ENCODE data around the gene FEN1.

Gene FEN1

GRCh38 chr11:61784506-61784805, 8.3 kb upstream of the FEN1 start:
- no peak overlapping the region for H3K4me3 Mint-ChIP-seq
- CTCF ChIA-PET: interaction anchor here (0.9 kb wide), 1 partner anchor 13 kb away, joined by 3 read pairs; no protein-coding TSS in a partner anchor
- H3K9me3 Mint-ChIP-seq: no peaks in the 10 kb centered on the region
- H3K4me1 Mint-ChIP-seq: peaks cover 2% of the 10 kb centered on the region
- peaks cover 3% of the 10 kb centered on the region for H3K27me3 Mint-ChIP-seq
- H3K36me3 Mint-ChIP-seq: peaks cover 19% of the 10 kb centered on the region
- DNase-seq: no peak
- H3K27ac Mint-ChIP-seq: no peak overlapping the region

GRCh38 chr11:61785837-61786402, 6.8 kb upstream of the FEN1 start:
- CTCF ChIA-PET: interaction anchor here (4.4 kb wide), 1 partner anchor 38 kb away, joined by 27 read pairs; no protein-coding TSS in a partner anchor
- H3K4me3 Mint-ChIP-seq: no peak overlapping the region
- no peaks in the 10 kb centered on the region for H3K9me3 Mint-ChIP-seq

GRCh38 chr11:61787928-61788491, 4.7 kb upstream of the FEN1 start:
- no peak overlapping the region for H3K4me3 Mint-ChIP-seq
- H3K27me3 Mint-ChIP-seq: no peaks in the 10 kb centered on the region
- CTCF ChIA-PET: interaction anchor here (0.6 to 4.4 kb wide), 9 partner anchors 8 to 147 kb away, joined by 3 to 27 read pairs (median 6); no protein-coding TSS in a partner anchor
- peak; percentile 41 for DNase-seq
- peaks cover 25% of the 10 kb centered on the region for H3K4me1 Mint-ChIP-seq
- peaks cover 34% of the 10 kb centered on the region for H3K36me3 Mint-ChIP-seq
- H3K27ac Mint-ChIP-seq: no peak overlapping the region
- H3K9me3 Mint-ChIP-seq: no peaks in the 10 kb centered on the region

More at GRCh38 chr11:61785837-61786402, 6.8 kb upstream of the FEN1 start:
- H3K27me3 Mint-ChIP-seq: no peaks in the 10 kb centered on the region
- no peak for DNase-seq
- H3K36me3 Mint-ChIP-seq: peaks cover 27% of the 10 kb centered on the region
- H3K27ac Mint-ChIP-seq: no peak overlapping the region
- peaks cover 13% of the 10 kb centered on the region for H3K4me1 Mint-ChIP-seq

- peak; percentile 65 for DNase-seq
- Mint-ChIP-seq H3K9me3 (no peaks in the 10 kb centered on the region), H3K36me3 (peaks cover 51% of the 10 kb centered on the region), H3K27ac (peak overlapping the region; percentile 97), H3K4me3 (peak overlapping the region; percentile 77), H3K27me3 (no peaks in the 10 kb centered on the region), H3K4me1 (peaks cover 59% of the 10 kb centered on the region)
- CTCF ChIA-PET: interaction anchor here (1.2 to 2.7 kb wide), 2 partner anchors 155 to 291 kb away, joined by 3 to 10 read pairs; no protein-coding TSS in a partner anchor
These were observed 888 bp upstream of the FEN1 start for GRCh38 chr11:61791737-61792309.

GRCh38 chr11:61793083-61793828, 545 bp downstream of the FEN1 start:
- Mint-ChIP-seq H3K4me1 (peaks cover 65% of the 10 kb centered on the region), H3K27ac (peak overlapping the region; percentile 97), H3K36me3 (peaks cover 53% of the 10 kb centered on the region), H3K4me3 (peak overlapping the region; percentile 77), H3K9me3 (no peaks in the 10 kb centered on the region), H3K27me3 (no peaks in the 10 kb centered on the region)
- CTCF ChIA-PET: interaction anchor here (0.7 to 2.7 kb wide), 8 partner anchors 8 to 315 kb away, joined by 3 to 10 read pairs (median 4); no protein-coding TSS in a partner anchor
- peak; percentile 41 for DNase-seq

- Mint-ChIP-seq H3K27me3 (no peaks in the 10 kb centered on the region), H3K36me3 (peaks cover 53% of the 10 kb centered on the region), H3K9me3 (no peaks in the 10 kb centered on the region), H3K4me1 (peaks cover 69% of the 10 kb centered on the region), H3K4me3 (peak overlapping the region; percentile 77), H3K27ac (peak overlapping the region; percentile 97)
- CTCF ChIA-PET: interaction anchor here (1.4 to 2.7 kb wide), 5 partner anchors 8 to 153 kb away, joined by 3 to 10 read pairs (median 4); no protein-coding TSS in a partner anchor
- no peak for DNase-seq
These were observed 1.1 kb downstream of the FEN1 start for GRCh38 chr11:61793829-61794204.

- DNase-seq: no peak
- H3K9me3 Mint-ChIP-seq: no peaks in the 10 kb centered on the region
- peak overlapping the region; percentile 24 for H3K27ac Mint-ChIP-seq
- peak overlapping the region; percentile 31 for H3K4me3 Mint-ChIP-seq
- CTCF ChIA-PET: interaction anchor here (6.0 kb wide), 1 partner anchor 20 kb away, joined by 72 read pairs; the partner anchor contains the start of gene FADS1
- peaks cover 71% of the 10 kb centered on the region for H3K4me1 Mint-ChIP-seq
- H3K27me3 Mint-ChIP-seq: no peaks in the 10 kb centered on the region
- peaks cover 53% of the 10 kb centered on the region for H3K36me3 Mint-ChIP-seq
These were observed 1.9 kb downstream of the FEN1 start for GRCh38 chr11:61794579-61794978.

GRCh38 chr11:61795459-61795858, 2.7 kb downstream of the FEN1 start:
- DNase-seq: no peak
- no peaks in the 10 kb centered on the region for H3K27me3 Mint-ChIP-seq
- peak overlapping the region; percentile 59 for H3K27ac Mint-ChIP-seq
- H3K36me3 Mint-ChIP-seq: peaks cover 52% of the 10 kb centered on the region
- H3K4me1 Mint-ChIP-seq: peaks cover 69% of the 10 kb centered on the region
- CTCF ChIA-PET: interaction anchor here (3.8 to 6.0 kb wide), 3 partner anchors 19 to 153 kb away, joined by 28 to 72 read pairs (median 42); partner anchors contain the start of genes BEST1 and FADS1
- no peaks in the 10 kb centered on the region for H3K9me3 Mint-ChIP-seq
- H3K4me3 Mint-ChIP-seq: no peak overlapping the region

- CTCF ChIA-PET: interaction anchor here (1.2 to 6.0 kb wide), 8 partner anchors 19 to 313 kb away, joined by 3 to 72 read pairs (median 24); partner anchors contain the start of genes BEST1 and FADS1
- H3K36me3 Mint-ChIP-seq: peaks cover 54% of the 10 kb centered on the region
- H3K27ac Mint-ChIP-seq: no peak overlapping the region
- no peak overlapping the region for H3K4me3 Mint-ChIP-seq
- no peak for DNase-seq
- H3K4me1 Mint-ChIP-seq: peaks cover 67% of the 10 kb centered on the region
- H3K27me3 Mint-ChIP-seq: no peaks in the 10 kb centered on the region
- H3K9me3 Mint-ChIP-seq: no peaks in the 10 kb centered on the region
These were observed 3.3 kb downstream of the FEN1 start for GRCh38 chr11:61795876-61796526.

- no peaks in the 10 kb centered on the region for H3K9me3 Mint-ChIP-seq
- H3K27ac Mint-ChIP-seq: peak overlapping the region; percentile 11
- H3K4me3 Mint-ChIP-seq: no peak overlapping the region
- peak; percentile 88 for DNase-seq
- no peaks in the 10 kb centered on the region for H3K27me3 Mint-ChIP-seq
- peaks cover 56% of the 10 kb centered on the region for H3K36me3 Mint-ChIP-seq
- H3K4me1 Mint-ChIP-seq: peaks cover 59% of the 10 kb centered on the region
- CTCF ChIA-PET: interaction anchor here (0.5 to 6.0 kb wide), 30 partner anchors 8 to 311 kb away, joined by 3 to 72 read pairs (median 4); partner anchors contain the start of genes BEST1 and FADS1
These were observed 4.7 kb downstream of the FEN1 start for GRCh38 chr11:61797263-61797944.

- no peak overlapping the region for H3K4me3 Mint-ChIP-seq
- CTCF ChIA-PET: interaction anchor here (0.6 to 6.0 kb wide), 4 partner anchors 15 to 309 kb away, joined by 3 to 72 read pairs (median 4); partner anchors contain the start of gene FADS1
- peak overlapping the region; percentile 67 for H3K27ac Mint-ChIP-seq
- peaks cover 40% of the 10 kb centered on the region for H3K4me1 Mint-ChIP-seq
- no peaks in the 10 kb centered on the region for H3K9me3 Mint-ChIP-seq
- H3K36me3 Mint-ChIP-seq: peaks cover 63% of the 10 kb centered on the region
- no peaks in the 10 kb centered on the region for H3K27me3 Mint-ChIP-seq
- no peak for DNase-seq
These were observed 7.1 kb downstream of the FEN1 start for GRCh38 chr11:61799665-61800284.

GRCh38 chr11:61800331-61801281, 7.9 kb downstream of the FEN1 start:
- no peak for DNase-seq
- H3K4me1 Mint-ChIP-seq: peaks cover 33% of the 10 kb centered on the region
- H3K27ac Mint-ChIP-seq: no peak overlapping the region
- H3K27me3 Mint-ChIP-seq: no peaks in the 10 kb centered on the region
- no peaks in the 10 kb centered on the region for H3K9me3 Mint-ChIP-seq
- CTCF ChIA-PET: interaction anchor here (0.6 to 6.0 kb wide), 6 partner anchors 8 to 308 kb away, joined by 3 to 72 read pairs (median 4); partner anchors contain the start of genes FADS1, FEN1 and TMEM258
- H3K4me3 Mint-ChIP-seq: no peak overlapping the region
- H3K36me3 Mint-ChIP-seq: peaks cover 61% of the 10 kb centered on the region

Measured in activated naive CD4-positive, alpha-beta T cell treated with anti-CD3 and anti-CD28 coated beads, Interleukin-2, amount 10 ng/mL, durations not matched to agents 7 days and 5 days (primary cell).